Breast epithelium (tissue), 4 donors: Measurements from ENCODE around the gene SYNE1. TPM values are rescaled to one million over a fixed set of nuclear protein-coding genes. Genes with fewer than 3 reads are reported as not detected.
A peak's percentile ranks its signal among the peaks of the same experiment; 100 is the strongest.

Experiments
- DNase-seq, 2 donors: peaks; one replicate each; pipeline ENCODE4 v3.0.0-alpha.2; 2019; ENCODE audit warnings: low spot score in 2 of 2
- H3K27ac ChIP-seq, 2 donors: fragments of 200-600 bp; sonication (generic) in 1 of 2; one replicate each; pipeline ENCODE4 v1.5.1; 2016 to 2019; ENCODE audit warnings: mild to moderate bottlenecking in 1 of 2
- H3K27me3 ChIP-seq, 2 donors: fragments of 200-600 bp; sonication (generic) in 1 of 2; one replicate each; pipeline versions ENCODE4 v1.5.1 to v1.6.0; 2017 to 2019; ENCODE audit warnings: control low read depth in 1 of 2, mild to moderate bottlenecking in 1 of 2
- H3K36me3 ChIP-seq: fragments of 200-600 bp; one replicate; pipeline ENCODE4 v1.5.1; 2019
- H3K4me1 ChIP-seq, 2 donors: fragments of 200-600 bp; sonication (generic); one replicate each; pipeline ENCODE4 v1.5.1; 2016 to 2019; ENCODE audit warnings: control low read depth in 1 of 2
- H3K4me3 ChIP-seq, 3 donors: fragments of 200-600 bp; sonication (generic); 1 replicate in 2 of 3; 2 replicates in 1 of 3; pipeline ENCODE4 v1.5.1; 2016 to 2019; ENCODE audit warnings: mild to moderate bottlenecking in 3 of 3, moderate library complexity in 2 of 3
- H3K9me3 ChIP-seq, 2 donors: fragments of 200-600 bp; sonication (generic) in 1 of 2; one replicate each; pipeline ENCODE4 v1.5.1; 2016 to 2019; ENCODE audit warnings: control low read depth in 1 of 2
- POLR2A ChIP-seq: fragments of 450-650 bp; IDR thresholded peaks from one replicate; pipeline ENCODE4 v1.6.1; 2016; ENCODE audit warnings: antibody characterized with exemption, mild to moderate bottlenecking, moderate library complexity
- POLR2AphosphoS5 ChIP-seq, 3 donors: sonication (generic); formaldehyde crosslinking; IDR thresholded peaks; one replicate each; pipeline ENCODE4 v1.6.1; 2017; ENCODE audit warnings: antibody characterized with exemption in 3 of 3
- intact Hi-C: fragments of 100-400 bp; cut with DNase I; formaldehyde crosslinking; loops from one replicate; pipeline ENCODE4 v1.15.1; 2023; ENCODE audit warnings: low total_unique reads
- total RNA-seq, 3 donors: library from RNA; depleted of rRNA; stranded (reverse); fragments of >200 nt; gene quantifications; one replicate each; pipeline ENCODE4 v1.1.0, GENCODE V29; 2016
- TF ChIP-seq, protein P1 (sequence below), 3 donors: fragments of 450-650 bp; IDR thresholded peaks; one replicate each; pipeline ENCODE4 v1.5.1; 2016 to 2017; ENCODE audit warnings: antibody characterized with exemption in 3 of 3, mild to moderate bottlenecking in 3 of 3, moderate library complexity in 3 of 3

SYNE1 gene
- total RNA-seq, 3 donors from 2014 or later, result 80.9 to 106 (median 95.7) TPM

DNA sequence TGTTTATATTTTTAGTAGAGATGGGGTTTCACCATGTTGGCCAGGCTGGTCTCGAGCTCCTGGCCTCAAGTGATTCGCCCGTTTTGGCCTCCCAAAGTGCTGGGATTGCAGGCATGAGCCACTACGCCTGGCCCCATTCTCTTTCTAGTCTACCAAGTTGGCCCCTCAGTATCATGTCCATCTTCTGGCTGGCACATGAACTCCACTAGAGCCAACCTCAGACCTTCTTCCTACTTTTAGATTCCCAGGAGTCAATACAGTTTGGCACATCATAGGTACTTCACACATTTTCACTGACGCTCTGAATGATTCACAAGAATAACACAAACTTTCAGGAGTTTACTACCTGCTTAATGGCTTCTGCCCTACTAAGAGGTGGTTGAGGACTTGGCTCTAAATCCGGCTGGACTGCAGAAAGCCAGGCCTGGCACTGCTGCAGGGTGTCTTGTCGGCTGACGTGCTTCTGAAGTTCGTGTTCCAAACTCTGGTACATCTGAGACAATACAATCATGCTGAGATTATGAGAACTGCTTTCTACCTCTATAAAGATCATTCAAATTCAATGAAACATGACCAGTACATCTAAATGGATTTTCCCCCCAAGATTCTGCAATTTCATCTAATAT lies 293.3 kb downstream of the SYNE1 start:
- DNase-seq, result no peak
- no peaks in the 10 kb centered on the region for H3K9me3 ChIP-seq
- no peaks in the 10 kb centered on the region for H3K4me1 ChIP-seq
- H3K36me3 ChIP-seq, result no peaks in the 10 kb centered on the region
- no peaks in the 10 kb centered on the region for H3K27me3 ChIP-seq
- H3K27ac ChIP-seq, result no peak overlapping the region
- intact Hi-C loops, result no loop called here
- TF ChIP-seq, protein P1, sequence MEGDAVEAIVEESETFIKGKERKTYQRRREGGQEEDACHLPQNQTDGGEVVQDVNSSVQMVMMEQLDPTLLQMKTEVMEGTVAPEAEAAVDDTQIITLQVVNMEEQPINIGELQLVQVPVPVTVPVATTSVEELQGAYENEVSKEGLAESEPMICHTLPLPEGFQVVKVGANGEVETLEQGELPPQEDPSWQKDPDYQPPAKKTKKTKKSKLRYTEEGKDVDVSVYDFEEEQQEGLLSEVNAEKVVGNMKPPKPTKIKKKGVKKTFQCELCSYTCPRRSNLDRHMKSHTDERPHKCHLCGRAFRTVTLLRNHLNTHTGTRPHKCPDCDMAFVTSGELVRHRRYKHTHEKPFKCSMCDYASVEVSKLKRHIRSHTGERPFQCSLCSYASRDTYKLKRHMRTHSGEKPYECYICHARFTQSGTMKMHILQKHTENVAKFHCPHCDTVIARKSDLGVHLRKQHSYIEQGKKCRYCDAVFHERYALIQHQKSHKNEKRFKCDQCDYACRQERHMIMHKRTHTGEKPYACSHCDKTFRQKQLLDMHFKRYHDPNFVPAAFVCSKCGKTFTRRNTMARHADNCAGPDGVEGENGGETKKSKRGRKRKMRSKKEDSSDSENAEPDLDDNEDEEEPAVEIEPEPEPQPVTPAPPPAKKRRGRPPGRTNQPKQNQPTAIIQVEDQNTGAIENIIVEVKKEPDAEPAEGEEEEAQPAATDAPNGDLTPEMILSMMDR (IDR thresholded peaks at IDR 0.05), result no peak
- TF ChIP-seq POLR2AphosphoS5 (IDR thresholded peaks at IDR 0.05) (no peak), POLR2A (no peak)
- no peak overlapping the region for H3K4me3 ChIP-seq

GRCh38 chr6:152341596-152341995 lies 295.6 kb downstream of the SYNE1 start:
- no peak for TF ChIP-seq POLR2A
- TF ChIP-seq, protein P1 (IDR thresholded peaks at IDR 0.05), result no peak
- no peak for TF ChIP-seq POLR2AphosphoS5 (IDR thresholded peaks at IDR 0.05)
- DNase-seq, result no peak
- H3K4me3 ChIP-seq, result no peak overlapping the region
- H3K9me3 ChIP-seq, result no peaks in the 10 kb centered on the region
- no peaks in the 10 kb centered on the region for H3K4me1 ChIP-seq
- no peak overlapping the region for H3K27ac ChIP-seq
- H3K36me3 ChIP-seq, result peaks cover 5% of the 10 kb centered on the region
- intact Hi-C loops, result no loop called here
- no peaks in the 10 kb centered on the region for H3K27me3 ChIP-seq

DNA sequence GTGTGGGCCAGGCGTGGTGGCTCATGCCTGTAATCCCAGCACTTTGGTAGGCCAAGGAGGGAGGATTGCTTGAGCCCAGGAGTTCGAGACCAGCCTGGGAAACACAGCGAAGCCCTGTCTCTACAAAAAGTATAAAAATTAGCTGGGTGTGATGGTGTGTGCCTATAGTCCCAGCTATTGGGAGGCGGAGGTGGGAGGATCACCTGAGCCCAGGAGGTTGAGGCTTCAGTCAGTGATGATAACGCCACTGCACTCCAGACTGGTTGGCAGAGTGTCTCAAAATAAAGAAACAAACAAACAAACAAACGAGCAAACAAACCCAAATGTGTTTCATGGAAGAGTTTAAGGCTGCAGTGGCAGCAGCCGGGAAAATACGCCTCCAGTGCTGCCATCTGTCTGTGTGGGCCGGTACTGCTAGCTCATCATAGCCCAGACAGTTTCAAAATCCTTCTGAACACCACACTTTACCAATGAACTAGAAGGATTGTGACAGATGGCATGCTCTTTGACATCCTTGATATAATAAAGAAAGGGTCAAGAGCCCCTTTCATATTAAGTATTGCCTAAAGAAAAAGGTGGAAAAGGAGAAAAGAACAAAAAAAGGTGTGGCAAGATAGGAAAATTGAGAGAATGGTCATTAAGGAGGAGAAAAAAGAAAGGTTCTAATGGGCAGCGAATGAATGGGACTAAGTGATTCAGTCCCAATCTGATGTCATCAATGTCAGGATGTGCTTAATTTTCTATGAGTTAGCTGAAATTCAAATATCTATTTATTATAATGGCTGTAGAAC lies 298.6 kb downstream of the SYNE1 start:
- DNase-seq, result no peak
- Histone ChIP-seq H3K27ac (no peak overlapping the region), H3K27me3 (no peaks in the 10 kb centered on the region), H3K4me1 (no peaks in the 10 kb centered on the region), H3K9me3 (no peaks in the 10 kb centered on the region), H3K36me3 (peaks cover 6% of the 10 kb centered on the region), H3K4me3 (no peak overlapping the region)
- intact Hi-C loops, result no loop called here
- TF ChIP-seq, protein P1 (IDR thresholded peaks at IDR 0.05), result peak; percentile 29 to 64 (median 60)
- no peak for TF ChIP-seq POLR2A

- Histone ChIP-seq H3K36me3 (peaks cover 6% of the 10 kb centered on the region), H3K9me3 (no peaks in the 10 kb centered on the region), H3K27me3 (no peaks in the 10 kb centered on the region), H3K4me1 (no peaks in the 10 kb centered on the region), H3K27ac (no peak overlapping the region), H3K4me3 (no peak overlapping the region)
- no peak for DNase-seq
- intact Hi-C loops, result no loop called here
- TF ChIP-seq POLR2A, result no peak
- TF ChIP-seq, protein P1 (IDR thresholded peaks at IDR 0.05), result no peak
Measured at GRCh38 chr6:152334555-152334954, 302.6 kb downstream of the SYNE1 start.

DNA sequence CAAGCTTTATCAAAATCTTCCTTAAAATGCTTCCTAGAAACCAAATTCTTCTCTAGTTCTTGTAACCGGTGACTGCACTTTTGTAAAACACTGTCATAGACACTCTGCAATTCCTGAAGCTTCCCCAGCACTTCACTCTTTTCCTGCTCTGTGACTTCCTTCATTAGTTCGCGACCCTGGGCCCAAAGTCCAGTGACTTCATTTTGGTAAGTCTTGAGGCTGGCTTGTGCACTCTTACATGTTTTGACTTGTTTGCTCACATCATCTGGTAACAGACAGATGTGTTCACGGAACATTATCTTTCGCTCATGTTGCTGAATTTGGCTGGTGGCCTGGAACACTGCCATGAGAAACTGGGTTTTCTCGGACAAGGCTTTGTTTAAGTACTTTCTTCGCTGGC lies 306.2 kb downstream of the SYNE1 start:
- Histone ChIP-seq H3K9me3 (no peaks in the 10 kb centered on the region), H3K36me3 (no peaks in the 10 kb centered on the region), H3K27ac (no peak overlapping the region), H3K4me3 (no peak overlapping the region), H3K27me3 (no peaks in the 10 kb centered on the region), H3K4me1 (no peaks in the 10 kb centered on the region)
- intact Hi-C loops, result no loop called here
- no peak for DNase-seq
- TF ChIP-seq, protein P1 (IDR thresholded peaks at IDR 0.05), result no peak
- TF ChIP-seq POLR2A (no peak), POLR2AphosphoS5 (IDR thresholded peaks at IDR 0.05) (no peak)
